ENCODE results near the gene CRISP1.

DNA sequence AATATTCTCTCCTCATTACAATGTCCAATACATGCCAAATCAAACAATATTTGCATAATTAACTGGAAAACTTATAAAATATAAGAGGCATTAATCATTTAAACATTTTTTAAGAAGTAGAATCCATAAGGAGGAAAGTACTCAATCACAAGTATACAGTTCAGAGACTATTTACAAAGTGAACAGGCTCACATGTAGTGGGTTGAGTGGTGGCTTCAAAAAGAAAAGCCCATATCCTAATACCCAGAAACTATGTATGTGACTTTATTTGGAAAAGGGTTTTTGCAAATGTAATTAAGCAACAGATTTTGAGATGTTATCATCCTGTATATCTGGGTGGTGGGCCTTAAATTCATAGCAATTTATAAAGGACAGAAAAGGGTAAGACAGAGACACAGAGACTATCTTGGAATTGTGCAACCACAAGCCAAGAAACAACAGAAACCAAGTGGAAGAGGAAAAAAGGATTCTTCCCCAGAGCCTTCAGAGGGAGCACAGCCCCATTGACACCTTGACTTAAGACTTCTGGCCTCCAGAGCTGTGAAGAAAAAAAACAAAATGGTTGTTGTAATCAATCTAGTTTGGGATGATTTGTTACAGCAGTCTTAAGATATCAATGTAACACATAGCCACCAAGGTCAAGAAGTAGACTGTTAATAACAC lies 32.7 kb upstream of the CRISP1 start:
- no peak for TF ChIP-seq CTCF (optimal IDR thresholded peaks at IDR 0.05 in 1 of 3, IDR thresholded peaks at IDR 0.05 in 1 of 3, conservative IDR thresholded peaks at IDR 0.05 in 1 of 3; ENCODE audit: extremely low read depth in 1 of 3, insufficient read depth in 2 of 3, low read length in 3 of 3)
- no peak for TF ChIP-seq EZH2 (IDR thresholded peaks at IDR 0.05; ENCODE audit: low read length)
